Activated T-cell treated with anti-CD3 and anti-CD28 coated beads for 4 hours (primary cell): Measurements from ENCODE around the gene KCNV2.

Experiments
- DNase-seq: peaks from one replicate; pipeline ENCODE4 v3.0.0-alpha.2; 2020

Gene KCNV2

DNA sequence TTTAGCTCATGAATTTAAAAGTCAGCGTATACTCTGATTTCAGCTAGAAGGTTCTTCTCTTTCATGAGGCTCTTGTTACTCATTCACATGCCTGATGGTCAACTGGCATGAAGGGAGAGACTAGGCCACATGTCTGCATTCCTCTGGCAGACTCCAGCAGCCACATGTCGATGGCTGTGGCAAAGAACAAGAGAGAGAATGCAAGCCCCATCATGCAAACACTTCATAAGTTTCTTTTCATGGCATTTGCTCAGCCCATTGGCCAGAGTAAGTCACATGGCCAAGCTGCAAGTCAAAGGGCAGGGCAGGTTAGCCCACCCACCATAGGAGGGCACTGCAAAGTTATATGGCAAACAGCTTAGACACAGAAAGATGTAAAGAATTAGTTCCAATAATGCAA, 5.4 kb downstream of the KCNV2 start:
- no peak for DNase-seq

DNA sequence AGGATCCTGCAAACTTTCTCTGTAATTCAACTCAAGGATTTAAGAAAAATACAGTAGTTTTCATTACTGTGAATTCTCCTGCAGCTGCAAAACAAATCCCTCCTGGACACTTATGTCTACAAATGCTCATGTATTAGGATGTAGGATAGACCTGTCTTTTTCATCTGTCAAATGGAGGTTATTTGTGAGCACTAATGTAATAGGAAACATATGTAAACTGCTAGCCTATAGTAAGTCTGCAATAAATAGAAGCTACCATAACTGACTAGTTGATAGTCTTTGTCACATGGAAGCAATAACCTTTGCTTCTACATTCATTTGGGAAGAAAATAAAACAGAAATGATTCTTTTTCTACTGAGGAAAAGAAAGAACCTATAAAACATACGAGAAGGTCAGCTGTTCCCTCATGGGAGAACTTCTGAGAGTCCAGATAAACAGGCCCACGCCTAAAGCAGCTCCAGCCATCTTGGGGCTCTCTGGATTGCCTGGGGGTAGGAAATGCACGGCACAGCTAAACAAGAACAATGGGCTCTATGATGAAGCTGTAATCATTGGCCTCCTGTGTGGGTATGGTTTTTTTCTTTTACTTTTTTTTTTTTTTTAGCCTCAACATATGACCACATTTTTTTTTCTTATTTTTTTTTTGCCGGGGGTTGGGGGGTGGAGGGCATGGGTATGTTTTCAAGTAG, 6.2 kb downstream of the KCNV2 start:
- no peak for DNase-seq

DNA sequence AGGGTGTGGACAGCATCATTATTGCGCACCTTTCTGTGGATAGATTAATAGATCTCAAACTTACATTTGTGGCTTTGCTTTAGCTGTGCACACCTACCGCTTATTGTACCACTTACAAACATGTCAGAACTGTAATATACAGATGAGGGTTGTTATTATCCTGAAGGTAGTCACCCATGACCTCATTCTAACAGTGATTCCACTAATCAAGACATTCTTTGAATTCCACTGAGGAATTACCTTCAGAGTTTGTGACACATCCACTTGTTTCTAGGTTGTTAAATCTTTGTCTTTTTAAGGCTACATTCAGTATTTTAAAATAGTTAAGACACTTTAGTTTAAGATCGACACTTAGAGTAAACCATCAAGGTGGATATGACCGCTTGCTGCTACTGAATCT, 7.8 kb downstream of the KCNV2 start:
- DNase-seq = no peak

- no peak for DNase-seq
Observed at GRCh38 chr9:2725898-2726649, 8.8 kb downstream of the KCNV2 start.

DNA sequence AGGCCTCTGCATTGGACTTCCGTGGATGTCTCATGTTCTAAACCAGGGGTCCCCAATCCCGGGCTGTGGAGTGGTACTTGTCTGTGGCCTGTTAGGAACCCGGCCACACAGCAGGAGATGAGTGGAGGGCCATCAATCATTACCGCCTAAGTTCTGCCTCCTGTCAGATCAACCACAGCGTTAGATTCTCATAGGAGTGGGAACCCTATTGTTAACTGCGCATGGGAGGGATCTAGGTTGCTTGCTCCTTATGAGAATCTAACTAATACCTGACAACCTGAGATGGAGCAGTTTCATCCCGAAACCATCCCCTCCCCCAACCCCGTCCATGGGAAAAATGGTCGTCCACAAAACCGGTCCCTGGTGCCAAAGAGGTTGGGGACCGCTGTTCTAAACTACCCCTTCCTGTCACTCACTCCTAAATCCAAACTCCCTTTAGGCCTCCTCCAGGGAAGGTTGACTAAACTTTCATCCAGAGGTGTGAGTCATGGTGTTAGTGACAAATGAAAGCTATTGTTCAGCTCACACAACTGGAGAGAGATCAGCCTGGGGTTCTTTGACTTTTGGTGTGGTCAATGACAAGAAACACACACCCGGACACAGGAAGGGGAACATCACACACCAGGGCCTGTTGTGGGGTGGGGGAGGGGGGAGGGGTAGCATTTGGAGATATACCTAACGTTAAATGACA, 9.5 kb downstream of the KCNV2 start:
- DNase-seq = no peak

DNA sequence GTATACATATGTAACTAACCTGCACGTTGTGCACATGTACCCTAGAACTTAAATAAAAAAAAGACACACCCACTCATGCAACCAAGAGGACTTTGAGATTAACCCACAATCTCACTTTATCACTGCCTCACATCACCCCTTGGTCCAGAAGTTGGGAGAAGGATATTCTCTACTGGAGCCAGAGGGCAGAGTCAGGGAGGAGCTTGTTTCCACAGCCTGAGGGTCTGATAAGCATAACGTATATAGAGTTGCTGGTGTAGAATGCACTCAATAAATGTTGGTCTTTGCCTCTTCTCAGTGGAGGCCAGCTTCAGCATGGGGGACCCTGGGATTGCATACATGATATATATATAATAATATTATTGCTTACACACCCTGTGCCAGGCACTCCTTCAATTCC, 10.1 kb downstream of the KCNV2 start:
- DNase-seq = no peak

DNA sequence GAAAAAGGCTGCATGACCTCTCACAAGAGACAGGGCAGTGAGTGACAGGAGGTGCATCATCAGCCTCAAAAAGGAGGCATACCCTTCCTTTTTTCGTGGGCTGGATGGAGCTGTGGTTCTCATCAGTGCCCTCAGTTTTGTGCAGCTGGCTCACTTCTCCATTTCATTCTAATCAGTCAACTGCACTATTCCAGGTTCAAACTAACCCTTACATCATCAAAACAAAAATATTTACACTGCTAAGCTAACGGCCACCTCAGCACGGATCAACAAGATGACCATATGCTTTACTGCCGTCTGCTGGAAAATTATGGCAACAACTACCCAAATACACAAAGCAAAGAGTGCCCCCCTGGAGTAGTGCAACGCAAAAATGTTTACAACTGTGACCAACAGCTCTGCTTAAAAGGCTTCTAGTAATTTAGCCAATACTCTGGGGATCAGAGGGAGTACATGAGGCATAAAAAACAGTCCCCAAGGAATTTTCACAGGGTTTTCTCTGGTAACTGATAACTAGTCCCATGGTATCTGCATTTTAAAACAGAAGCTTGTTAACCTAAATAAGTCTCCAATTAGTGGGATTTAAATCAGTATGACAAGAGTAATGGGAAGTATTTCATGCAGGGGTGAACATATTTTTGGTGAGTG, 10.8 kb downstream of the KCNV2 start:
- no peak for DNase-seq

DNA sequence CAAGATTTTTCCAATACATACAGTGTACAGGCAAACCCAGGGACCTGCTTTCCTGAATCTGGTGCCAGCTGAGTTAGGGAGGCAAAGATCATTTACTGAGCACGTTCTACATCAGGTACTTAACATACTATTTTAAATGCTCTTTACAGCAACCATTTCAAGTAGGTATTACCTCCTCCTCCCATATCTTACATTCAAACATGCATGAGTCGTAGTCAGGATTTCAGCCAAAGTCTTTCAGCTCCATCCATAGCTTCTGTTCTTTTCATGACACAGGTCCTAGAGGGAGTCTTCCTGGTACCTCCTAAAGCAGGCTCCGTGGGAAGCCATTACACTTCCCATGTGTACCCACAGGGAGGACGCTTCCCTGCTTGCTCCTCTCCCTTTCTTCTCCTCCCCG, 11.7 kb downstream of the KCNV2 start:
- DNase-seq = no peak

DNA sequence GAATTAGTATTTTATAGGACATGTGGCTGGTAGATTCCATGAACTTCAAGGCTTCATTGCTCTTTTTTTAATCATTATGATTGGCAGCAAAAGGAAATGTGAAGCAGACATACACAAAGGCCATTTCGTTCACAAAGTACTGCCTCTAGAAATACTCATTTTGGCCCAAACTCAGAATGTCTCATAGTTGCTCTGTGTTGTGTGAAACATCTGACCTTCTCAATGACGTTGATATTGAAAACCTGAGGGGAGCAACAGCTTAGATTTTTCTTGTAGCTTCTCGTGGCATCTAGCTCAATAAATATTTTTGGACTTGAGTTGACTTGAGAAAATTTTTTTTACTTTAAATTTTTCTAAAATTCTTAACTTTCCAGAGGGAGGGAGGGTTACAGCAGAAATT, 12.4 kb downstream of the KCNV2 start:
- DNase-seq = no peak

- no peak for DNase-seq
Observed at GRCh38 chr9:2730971-2731370, 13.7 kb downstream of the KCNV2 start.

DNA sequence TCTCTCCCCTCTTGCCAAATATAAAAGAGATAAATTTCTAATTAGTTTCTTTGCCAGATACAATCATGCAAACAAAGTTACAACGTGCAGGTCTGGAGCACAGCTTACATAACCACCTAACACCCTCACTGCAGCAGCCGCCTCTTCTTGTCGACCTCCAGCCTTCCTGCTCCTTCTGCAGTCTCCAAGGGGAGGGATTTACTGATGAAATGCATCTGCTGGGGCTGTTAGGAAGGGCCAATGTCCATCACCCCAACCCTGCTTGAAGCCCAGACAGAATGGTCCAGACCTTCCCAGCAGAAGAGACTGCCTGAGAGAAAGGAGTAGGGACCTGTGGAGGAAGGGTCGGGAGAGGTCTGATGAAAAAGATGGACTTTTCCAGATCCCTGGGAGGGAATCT, 15.2 kb downstream of the KCNV2 start:
- no peak for DNase-seq

GRCh38 chr9:2740616-2741015, 23.3 kb downstream of the KCNV2 start:
- no peak for DNase-seq

GRCh38 chr9:2741441-2742158, 24.3 kb downstream of the KCNV2 start:
- DNase-seq = no peak

- DNase-seq = no peak
Observed at GRCh38 chr9:2742214-2742613, 24.9 kb downstream of the KCNV2 start.

DNA sequence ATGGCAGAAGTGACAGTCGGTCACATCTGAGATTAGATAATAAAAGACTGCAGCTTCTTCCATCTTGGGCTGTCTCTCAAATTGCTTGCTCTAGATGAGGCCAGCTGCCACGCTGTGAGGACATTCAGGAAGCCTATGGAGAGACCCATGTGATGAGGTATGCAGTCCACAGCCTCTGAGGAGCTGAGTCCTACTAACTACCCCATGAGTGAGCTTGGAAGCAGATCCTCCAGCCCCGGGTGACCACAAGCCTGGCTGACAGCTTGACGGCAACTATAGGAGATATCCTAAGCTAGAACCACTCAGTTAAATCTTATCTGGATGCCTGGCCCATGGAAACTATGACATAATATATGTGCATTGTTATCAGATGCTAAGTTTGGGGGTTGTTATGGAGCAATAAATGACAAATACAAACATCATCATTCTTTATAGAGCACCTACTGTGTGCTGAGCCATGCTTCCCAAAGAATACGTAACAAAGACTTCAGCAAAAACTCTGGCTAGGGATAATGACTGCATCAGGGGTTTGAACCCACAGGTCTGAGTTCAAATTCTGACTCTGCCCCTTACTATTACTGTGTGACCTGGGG, 26.7 kb downstream of the KCNV2 start:
- DNase-seq = no peak

GRCh38 chr9:2745560-2746380, 28.5 kb downstream of the KCNV2 start:
- no peak for DNase-seq

- no peak for DNase-seq
Observed at GRCh38 chr9:2749485-2749884, 32.2 kb downstream of the KCNV2 start.

- DNase-seq = no peak
Observed at GRCh38 chr9:2755285-2755684, 38.0 kb downstream of the KCNV2 start.

DNA sequence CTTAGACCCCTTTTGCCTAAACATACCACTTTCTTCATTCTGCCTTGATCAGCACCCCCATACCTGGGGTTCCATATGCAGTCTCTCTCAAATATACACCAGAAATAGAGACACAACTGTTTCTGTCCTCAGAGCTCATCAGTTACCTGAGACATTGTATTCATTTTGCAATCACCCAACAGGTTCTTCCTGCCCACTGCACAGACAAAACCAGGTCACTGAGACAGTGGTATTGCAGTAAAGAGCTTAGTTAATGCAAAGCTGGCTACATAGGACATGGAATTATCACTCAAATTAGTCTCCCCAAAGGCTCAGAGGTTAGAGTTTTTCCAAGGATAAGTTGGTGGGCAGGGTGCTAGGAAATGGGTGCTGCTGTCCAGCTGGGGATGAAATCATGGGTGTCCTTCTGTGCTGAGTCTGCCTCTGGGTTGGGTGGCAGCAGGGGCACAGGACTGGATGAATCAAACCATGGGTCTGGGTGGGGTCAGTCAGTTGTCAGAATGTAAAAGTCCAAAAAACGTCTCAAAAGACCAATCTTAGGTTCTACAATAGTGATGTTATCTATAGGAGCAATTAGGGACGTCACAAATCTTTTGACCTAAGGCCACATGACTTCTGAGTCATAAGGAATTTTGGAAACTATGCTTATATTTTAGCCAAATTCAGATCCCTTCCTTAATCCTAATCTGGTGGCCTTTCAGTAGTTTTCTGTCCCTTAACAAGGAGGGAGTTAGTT, 41.0 kb downstream of the KCNV2 start:
- no peak for DNase-seq

GRCh38 chr9:2758898-2759510, 41.7 kb downstream of the KCNV2 start:
- DNase-seq = no peak
